Sigmoid colon (tissue), 3 donors: ENCODE measurements around the gene QTRT2.

Experiments used
- CTCF ChIP-seq, 4 experiments: fragments of 450-650 bp in 3 of 4; fragments of 200-600 bp in 1 of 4; IDR thresholded peaks; one replicate each; pipeline ENCODE4 v1.5.1; 2016 to 2019; ENCODE audit warnings: antibody characterized with exemption in 4 of 4, mild to moderate bottlenecking in 3 of 4, moderate library complexity in 2 of 4
- POLR2A ChIP-seq, 2 donors: fragments of 450-650 bp; IDR thresholded peaks; one replicate each; pipeline ENCODE4 v1.6.1; 2016; ENCODE audit warnings: antibody characterized with exemption in 2 of 2, mild to moderate bottlenecking in 2 of 2, moderate library complexity in 2 of 2

GRCh38 chr3:114132500-114132899 is 76.0 kb downstream of the QTRT2 start:
- no peak for TF ChIP-seq POLR2A (IDR thresholded peaks at IDR 0.05)
- TF ChIP-seq CTCF (IDR thresholded peaks at IDR 0.05): no peak
